SW480 (cell line): ENCODE measurements around the gene F13B.
"Not testable (repeated sequence)": the region's sequence is repeated elsewhere in the genome, so short reads cannot be mapped to it uniquely, and the experiment has no call there.

Experiments
- DNase-seq: peaks from one replicate; pipeline ENCODE4 v3.0.0-alpha.2; 2016; ENCODE audit warnings: low spot score

Gene F13B

DNA sequence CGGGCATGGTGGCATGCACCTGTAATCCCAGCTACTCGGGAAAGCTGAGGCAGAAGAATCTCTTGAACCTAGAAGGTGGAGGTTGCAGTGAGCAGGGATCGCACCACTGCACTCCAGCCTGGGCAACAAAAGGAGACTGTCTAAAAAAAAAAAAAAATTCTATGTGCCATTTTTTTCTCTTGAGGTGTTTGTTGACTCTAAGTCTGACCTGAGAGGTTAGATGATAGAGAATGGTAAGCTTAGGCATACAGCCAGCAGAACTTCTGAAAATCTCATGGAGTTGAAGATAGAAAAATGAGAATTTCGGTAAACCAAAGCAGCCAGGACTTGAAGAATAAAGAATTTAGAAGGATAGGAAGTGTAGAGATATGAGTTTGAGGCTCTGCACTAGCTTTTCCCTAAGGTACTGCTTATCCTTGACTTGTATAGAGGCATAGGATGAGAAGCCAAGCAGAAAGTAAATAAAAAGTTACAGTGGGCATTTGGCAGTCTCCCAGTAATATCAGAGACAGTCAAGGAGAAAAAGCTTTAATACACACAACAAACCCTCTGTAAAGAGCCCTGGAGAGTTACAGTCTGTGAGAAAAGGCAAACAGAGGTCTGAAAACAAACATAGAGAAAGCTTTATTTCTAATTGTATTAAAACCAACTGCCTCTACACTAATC lies 24.3 kb downstream of the F13B start:
- no peak for DNase-seq

DNA sequence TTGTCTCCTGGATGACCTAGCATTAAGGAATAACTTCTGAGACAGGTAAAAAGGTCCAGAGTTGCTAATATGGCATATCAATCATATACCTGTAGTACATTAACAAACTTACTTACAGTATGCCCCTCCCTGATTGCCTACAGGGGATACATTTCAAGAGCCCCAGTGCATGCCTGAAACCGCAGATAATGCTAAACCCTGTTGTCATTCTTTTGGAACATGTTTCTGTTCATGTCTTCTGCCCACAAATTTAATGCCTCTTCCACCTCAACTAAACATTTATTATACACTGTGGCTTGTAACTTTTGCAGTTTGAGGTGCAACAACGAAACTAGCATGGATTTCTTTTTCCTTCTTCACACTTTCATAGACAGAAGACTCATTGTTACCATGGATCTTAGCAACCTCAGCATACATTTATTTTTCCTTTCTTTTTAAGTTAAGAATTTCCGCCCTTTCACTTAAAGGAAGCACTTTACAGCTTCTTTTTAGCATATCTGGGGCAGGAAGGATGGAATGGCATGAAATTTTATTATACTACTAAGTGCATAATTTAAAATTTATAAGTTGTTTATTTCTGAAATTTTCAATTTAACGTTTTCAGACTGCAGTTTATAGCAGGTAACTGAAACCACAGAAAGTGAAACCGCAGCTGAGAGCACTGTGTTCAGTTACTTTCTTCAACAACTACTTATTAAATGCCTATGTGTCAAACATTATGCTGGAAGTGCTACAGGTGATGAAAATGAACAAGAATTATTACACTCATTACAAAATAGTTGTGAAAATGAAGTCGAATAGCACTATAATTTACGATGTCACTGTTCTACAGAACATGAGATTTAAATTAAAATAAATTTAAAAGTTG lies 25.3 kb downstream of the F13B start:
- DNase-seq: no peak

DNA sequence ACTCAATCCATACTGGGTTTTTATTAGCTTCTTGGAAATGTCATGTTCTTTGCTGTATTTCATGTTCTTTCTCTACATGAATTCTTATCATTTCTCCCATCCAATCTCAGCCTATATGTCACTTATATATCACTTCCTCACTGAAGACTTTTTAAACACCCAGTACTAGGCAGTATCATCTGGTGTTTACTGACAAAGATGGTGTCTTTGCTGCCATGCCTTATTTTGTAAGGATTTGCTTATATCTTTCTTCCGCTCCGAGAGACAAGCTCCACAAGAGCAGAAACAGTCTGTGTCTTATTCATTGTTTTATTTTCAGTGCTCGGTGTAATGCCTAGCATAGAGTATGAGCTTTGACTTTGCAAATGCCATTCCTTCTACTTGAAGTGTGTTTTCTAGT lies 30.2 kb downstream of the F13B start:
- DNase-seq: no peak

- DNase-seq: not testable (repeated sequence)
Measured at GRCh38 chr1:197034631-197035339, 32.3 kb downstream of the F13B start.

GRCh38 chr1:197029749-197030148 lies 37.3 kb downstream of the F13B start:
- no peak for DNase-seq

GRCh38 chr1:197027359-197027758 lies 39.7 kb downstream of the F13B start:
- DNase-seq: no peak

GRCh38 chr1:197024460-197024859 lies 42.6 kb downstream of the F13B start:
- DNase-seq: no peak

DNA sequence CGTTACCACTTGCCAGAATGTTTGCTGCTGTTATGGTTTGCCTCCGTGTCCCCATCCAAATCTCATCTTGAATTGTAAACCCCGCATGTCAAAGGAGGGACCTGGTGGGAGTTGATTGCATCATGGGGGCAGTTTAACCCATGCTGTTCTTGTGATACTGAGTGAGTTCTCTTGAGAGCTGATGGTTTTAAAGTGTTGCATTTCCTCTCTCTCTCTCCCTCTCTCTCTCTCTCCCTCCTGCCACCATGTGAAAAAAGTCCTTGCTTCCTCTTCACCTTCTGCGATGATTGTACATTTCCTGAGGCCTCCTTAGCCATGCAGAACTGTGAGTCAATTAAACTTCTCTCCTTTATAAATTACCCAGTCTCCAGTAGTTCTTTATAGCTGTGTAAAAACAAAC lies 45.3 kb downstream of the F13B start:
- DNase-seq: no peak

DNA sequence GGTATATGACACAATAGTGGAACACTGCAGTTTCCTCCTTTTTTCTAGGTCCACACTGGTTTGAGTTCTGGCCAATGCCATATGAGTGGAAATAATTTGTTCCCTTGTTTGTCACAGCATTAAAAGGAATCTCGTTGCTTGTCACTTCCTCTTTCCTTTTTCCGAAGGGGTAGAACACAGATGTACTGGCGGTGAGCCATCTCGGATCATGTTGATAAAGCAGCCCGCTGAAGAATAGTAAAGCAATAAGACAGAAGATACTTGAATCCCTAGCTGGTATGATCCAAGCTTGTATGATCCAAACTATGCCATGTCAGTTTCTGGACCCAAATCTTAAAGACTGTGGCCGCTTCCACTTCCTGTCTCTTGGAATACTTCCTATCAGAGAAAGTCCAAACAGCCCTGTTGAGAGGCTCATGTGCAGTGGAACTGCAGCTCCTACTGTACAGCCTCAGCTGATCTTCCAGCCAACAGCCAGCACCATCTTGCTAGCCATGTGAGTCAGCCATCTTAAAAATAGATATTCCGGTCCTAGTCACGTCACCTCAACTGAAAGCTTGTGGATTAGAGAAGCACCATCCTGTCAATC lies 49.4 kb downstream of the F13B start:
- no peak for DNase-seq

DNA sequence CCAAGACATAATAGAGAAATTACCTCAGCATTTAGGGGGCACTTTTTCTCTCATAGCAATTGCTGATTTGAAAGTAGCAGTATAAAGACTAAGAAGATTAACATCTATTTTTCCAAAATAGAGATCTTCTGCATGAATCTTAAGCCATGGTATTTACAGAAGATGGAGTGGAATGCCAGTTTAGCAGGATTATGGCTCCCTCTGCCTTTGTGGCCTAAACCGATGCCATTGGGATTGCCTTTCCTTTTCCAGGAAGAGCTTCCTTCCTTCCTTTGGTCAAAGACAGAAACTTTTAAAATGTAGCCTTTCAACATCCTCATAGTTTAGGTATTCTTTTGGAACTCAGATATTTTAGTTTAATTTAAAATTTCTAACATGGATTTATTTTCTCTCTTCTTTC lies 50.3 kb downstream of the F13B start:
- no peak for DNase-seq

DNA sequence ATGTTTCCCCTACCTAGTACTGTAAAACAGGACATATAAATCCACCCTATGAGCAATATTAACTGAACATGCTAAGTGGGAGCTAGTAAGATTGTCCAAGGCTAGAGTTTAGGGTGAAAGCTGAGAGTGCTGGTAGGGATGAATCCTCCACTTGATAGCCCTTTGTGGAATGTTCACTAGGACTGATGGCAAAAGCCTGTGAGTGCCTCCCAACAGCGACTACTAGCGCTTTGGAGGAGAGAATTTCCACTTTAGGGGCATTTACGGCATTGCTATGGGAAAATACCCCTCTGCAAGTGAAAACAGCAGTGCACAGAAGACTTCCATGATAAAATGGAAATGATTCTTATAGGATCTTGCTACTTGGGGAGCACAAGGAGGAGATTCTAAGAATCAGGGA lies 53.8 kb downstream of the F13B start:
- DNase-seq: no peak

- no peak for DNase-seq
Measured at GRCh38 chr1:197011614-197012013, 55.4 kb downstream of the F13B start.

- no peak for DNase-seq
Measured at GRCh38 chr1:197008861-197009260, 58.2 kb downstream of the F13B start.

DNA sequence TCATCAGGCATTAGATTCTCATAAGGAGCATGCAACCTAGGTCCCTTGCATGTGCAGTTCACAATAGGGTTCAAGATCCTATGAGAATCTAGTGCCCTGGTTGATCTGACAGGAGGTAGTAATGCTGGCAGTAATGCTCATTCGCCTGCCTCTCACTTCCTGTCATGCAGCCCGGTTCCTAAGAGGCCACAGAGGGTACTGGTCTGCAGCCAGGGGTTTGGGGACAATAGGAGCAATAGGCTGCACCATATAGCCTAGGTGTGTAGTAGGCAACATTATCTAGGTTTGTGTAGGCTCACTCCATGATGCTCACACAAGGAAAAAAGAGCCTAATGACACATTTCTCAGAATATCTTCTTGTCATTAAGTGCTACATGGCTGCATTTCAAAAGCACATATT lies 63.9 kb downstream of the F13B start:
- DNase-seq: no peak

- no peak for DNase-seq
Measured at GRCh38 chr1:197001828-197002227, 65.2 kb downstream of the F13B start.

GRCh38 chr1:196997423-196997822 lies 69.6 kb downstream of the F13B start:
- no peak for DNase-seq

GRCh38 chr1:196993916-196994315 lies 73.1 kb downstream of the F13B start:
- DNase-seq: no peak

DNA sequence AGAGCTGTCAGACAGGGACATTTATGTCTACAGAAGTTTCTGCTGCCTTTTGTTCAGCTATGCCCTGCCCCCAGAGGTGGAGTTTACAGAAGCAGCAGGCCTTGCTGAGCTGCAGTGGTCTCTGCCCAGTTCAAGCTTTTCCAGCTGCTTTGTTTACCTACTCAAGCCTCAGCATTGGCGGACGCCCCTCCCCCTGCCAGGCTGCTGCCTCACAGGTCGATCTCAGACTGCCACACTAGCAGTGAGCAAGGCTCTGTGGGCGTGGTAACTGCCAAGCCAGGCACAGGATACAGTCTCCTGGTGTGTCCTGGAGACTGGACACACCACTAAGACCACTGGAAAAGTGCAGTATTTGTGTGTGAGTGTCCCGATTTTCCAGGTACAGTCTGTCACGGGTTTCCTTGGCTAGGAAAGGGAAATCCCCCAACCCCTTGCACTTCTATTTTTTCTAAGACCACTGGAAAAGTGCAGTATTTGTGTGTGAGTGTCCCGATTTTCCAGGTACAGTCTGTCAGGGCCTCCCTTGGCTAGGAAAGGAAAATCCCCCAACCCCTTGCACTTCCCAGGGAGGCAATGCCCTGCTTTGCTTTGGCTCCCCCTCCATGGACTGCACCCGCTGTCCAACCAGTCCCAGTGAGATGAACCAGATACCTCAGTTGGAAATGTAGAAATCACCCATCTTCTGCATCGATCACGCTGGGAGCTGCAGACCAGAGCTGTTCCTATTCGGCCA lies 75.0 kb downstream of the F13B start:
- DNase-seq: peak; percentile 20
